ENCODE data around the gene PLA2G6. TPM values are rescaled to one million over a fixed set of nuclear protein-coding genes. Genes with fewer than 3 reads are reported as not detected.

Gene PLA2G6
- total RNA-seq, 1 experiment from 2014 or later, result 16.2 TPM

GRCh38 chr22:38214302-38215056 lies 32.8 kb upstream of the PLA2G6 start:
- POLR2A ChIA-PET, result no interaction called here
- Histone ChIP-seq H3K27me3 (ENCODE audit: control insufficient read depth, insufficient read depth, low read length) (no peaks in the 10 kb centered on the region), H3K4me3 (ENCODE audit: low read depth in 2 of 2, low read length in 2 of 2) (no peak overlapping the region), H3K27ac (ENCODE audit: low read length) (no peak overlapping the region), H3K4me1 (ENCODE audit: control insufficient read depth, insufficient read depth, low read length) (peaks cover 19% of the 10 kb centered on the region), H3K9me3 (ENCODE audit: control insufficient read depth, insufficient read depth, low read depth, low read length) (no peaks in the 10 kb centered on the region), H3K36me3 (ENCODE audit: control insufficient read depth, insufficient read depth, low read length) (no peaks in the 10 kb centered on the region)
- no peak for DNase-seq (ENCODE audit: low read depth, low spot score)
- ATAC-seq, result no peak
- TF ChIP-seq TCF7L2 (IDR thresholded peaks at IDR 0.05; ENCODE audit: low read depth, low read length), result no peak
- TF ChIP-seq CTCF (IDR thresholded peaks at IDR 0.05), result no peak
- TF ChIP-seq POLR2AphosphoS5 (IDR thresholded peaks at IDR 0.05; ENCODE audit: low read depth, low read length), result no peak
- no peak for TF ChIP-seq SIN3A (IDR thresholded peaks at IDR 0.05; ENCODE audit: borderline replicate concordance, insufficient read depth, low read depth, low read length)
- TF ChIP-seq REST (IDR thresholded peaks at IDR 0.05; ENCODE audit: insufficient read depth in 1 of 2, low read depth in 2 of 2, low read length in 1 of 2), result no peak
- CTCF ChIA-PET, result no interaction called here
- intact Hi-C loops (cut with micrococcal nuclease; ENCODE audit: unreplicated experiment), result no loop called here
- BruUV-seq (replicated peaks), result no TSS peak
- in situ Hi-C loops (cut with HindIII; ENCODE audit: low pct_unique_long_range_greater_than_20kb, low sequenced_read_pairs), result no loop called here

DNA sequence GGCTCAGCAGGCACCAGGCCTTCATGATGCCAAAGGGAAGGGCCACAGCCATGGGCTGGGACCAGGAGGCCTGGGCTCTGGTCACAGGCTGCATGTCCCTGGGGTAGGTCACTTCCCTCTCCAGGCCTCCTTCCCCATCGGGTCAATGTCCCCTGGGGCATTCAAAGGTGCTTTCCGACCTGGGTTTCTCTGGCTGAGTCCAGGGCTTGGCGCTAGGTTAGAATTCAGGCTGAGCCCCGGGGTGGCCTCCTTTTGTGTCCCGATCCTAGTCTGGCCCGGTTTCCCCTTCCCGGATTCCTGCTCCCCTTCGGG lies 32.3 kb upstream of the PLA2G6 start:
- Histone ChIP-seq H3K9me3 (ENCODE audit: control insufficient read depth, insufficient read depth, low read depth, low read length) (no peaks in the 10 kb centered on the region), H3K27ac (ENCODE audit: low read length) (no peak overlapping the region), H3K36me3 (ENCODE audit: control insufficient read depth, insufficient read depth, low read length) (no peaks in the 10 kb centered on the region), H3K27me3 (ENCODE audit: control insufficient read depth, insufficient read depth, low read length) (no peaks in the 10 kb centered on the region), H3K4me3 (ENCODE audit: low read depth in 2 of 2, low read length in 2 of 2) (no peak overlapping the region), H3K4me1 (ENCODE audit: control insufficient read depth, insufficient read depth, low read length) (peaks cover 13% of the 10 kb centered on the region)
- ChIA-PET POLR2A (no interaction called here), CTCF (no interaction called here)
- no peak for ATAC-seq
- TF ChIP-seq SIN3A (IDR thresholded peaks at IDR 0.05; ENCODE audit: borderline replicate concordance, insufficient read depth, low read depth, low read length) (no peak), POLR2AphosphoS5 (IDR thresholded peaks at IDR 0.05; ENCODE audit: low read depth, low read length) (no peak), CTCF (IDR thresholded peaks at IDR 0.05) (no peak), TCF7L2 (IDR thresholded peaks at IDR 0.05; ENCODE audit: low read depth, low read length) (no peak), REST (IDR thresholded peaks at IDR 0.05; ENCODE audit: insufficient read depth in 1 of 2, low read depth in 2 of 2, low read length in 1 of 2) (no peak)
- in situ Hi-C loops (cut with HindIII; ENCODE audit: low pct_unique_long_range_greater_than_20kb, low sequenced_read_pairs) (no loop called here), intact Hi-C loops (cut with micrococcal nuclease; ENCODE audit: unreplicated experiment) (no loop called here)
- no TSS peak for BruUV-seq (replicated peaks)
- no peak for DNase-seq (ENCODE audit: low read depth, low spot score)
